HG02642 (cell line): ENCODE data around the gene SOS1.
"Not testable (repeated sequence)": the region's sequence is repeated elsewhere in the genome, so short reads cannot be mapped to it uniquely, and the experiment has no call there.

ENCODE experiments used
- ATAC-seq: cut with Tn5 transposase; IDR thresholded peaks from one replicate; pipeline ENCODE4 v1.9.1; 2021; ENCODE audit warnings: mild to moderate bottlenecking; ENCODE audit not compliant: unreplicated experiment, poor library complexity

Gene SOS1

DNA sequence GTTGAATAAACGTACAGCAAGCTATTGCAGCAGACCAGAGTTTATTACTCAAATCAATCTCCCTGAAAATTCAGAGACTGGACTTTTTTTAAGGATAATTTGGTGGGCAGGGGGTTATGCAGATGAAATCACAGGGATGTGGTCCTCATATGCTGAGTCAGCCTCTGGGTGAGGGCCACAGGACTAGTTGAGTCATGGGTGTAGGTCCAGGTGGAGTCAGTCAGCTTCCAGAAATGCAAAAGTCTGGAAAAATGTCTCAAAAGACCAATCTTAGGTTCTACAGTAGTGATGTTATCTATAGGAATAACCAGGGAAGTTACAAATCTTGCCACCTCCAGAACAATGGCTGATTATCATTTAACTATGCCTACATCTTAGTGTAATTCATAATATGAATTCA is 180.1 kb downstream of the SOS1 start:
- no peak for ATAC-seq

DNA sequence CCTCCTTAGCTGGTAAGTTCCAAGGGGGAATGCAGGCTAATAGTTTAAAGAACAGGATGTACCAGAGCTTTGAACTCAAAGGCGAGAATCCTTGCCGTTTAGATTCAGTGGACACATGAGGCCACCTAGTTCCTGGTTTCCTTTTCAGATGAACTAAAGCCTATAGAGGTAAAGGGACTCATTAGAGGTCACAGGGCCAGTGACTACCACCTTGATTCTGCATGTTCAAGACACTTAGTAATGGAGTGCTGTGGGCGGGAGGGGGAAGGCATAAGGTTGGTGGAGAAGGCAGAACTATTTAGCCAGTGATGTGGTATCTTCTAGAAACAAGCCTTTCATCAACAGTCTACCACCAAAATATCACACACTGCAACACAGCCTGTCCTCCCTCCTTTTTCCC is 183.3 kb downstream of the SOS1 start:
- no peak for ATAC-seq

DNA sequence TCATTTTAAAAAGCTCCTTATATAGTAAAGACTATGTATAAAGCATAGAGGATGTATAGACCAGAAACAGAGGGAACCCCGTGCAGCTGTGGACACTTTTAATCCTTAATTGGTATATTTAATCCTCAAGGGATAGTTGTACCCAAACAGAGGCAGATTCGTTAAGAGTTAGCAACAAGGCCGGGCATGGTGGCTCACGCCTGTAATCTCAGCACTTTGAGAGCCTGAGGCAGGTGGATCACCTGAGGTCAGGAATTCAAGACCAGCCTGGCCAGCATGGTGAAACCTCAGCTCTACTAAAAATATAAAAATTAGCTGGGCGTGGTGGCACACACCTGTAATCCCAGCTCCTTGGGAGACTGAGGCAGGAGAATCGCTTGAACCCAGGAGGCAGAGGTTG is 184.3 kb downstream of the SOS1 start:
- ATAC-seq, result not testable (repeated sequence)

DNA sequence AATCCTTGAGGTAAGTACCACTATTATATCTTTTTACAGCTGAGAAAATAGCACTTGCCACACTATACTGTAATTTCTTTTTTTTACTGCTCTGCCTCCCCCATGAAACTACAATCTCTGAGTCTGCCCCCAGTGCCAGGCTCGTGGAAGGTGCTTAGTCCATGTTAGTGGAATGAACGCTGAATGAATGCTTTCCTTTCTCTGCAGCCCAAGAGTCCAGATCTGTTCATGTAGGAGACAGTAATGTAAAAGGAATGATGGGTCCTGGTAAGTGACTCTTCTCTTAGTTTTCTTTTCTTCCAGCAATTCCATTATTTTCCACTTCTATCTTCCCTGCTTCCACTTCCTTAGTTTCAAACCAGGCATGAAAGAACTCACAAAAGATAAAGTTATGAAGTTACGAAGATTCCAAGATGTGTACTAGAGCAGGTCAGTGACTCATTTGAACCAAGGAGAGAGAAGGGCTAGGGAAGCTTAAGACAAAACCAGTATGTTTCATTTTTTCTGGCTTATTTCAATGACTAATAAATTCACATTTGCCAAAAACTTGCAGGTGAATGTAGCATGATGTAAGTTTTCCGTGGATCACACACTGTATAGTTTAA is 185.2 kb downstream of the SOS1 start:
- ATAC-seq, result no peak

DNA sequence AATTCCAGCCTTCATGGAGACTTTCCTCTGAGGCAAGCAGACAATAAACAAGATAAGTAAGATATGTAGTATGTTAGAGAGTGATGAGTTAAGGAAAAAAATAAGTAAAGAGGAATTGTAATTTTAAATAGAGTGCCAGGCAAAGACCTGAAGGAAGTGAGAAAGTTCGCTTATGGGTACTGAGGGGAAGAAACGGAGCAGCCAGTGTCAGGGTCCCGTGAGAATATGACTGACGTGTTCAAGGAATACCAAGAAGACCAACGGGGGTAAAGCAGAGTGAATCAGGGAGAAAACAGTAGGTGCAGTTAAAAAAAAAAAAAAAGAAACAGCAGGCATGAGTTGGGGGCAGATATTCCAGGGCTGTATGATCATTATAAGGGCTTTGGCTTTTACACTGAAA is 186.1 kb downstream of the SOS1 start:
- no peak for ATAC-seq

DNA sequence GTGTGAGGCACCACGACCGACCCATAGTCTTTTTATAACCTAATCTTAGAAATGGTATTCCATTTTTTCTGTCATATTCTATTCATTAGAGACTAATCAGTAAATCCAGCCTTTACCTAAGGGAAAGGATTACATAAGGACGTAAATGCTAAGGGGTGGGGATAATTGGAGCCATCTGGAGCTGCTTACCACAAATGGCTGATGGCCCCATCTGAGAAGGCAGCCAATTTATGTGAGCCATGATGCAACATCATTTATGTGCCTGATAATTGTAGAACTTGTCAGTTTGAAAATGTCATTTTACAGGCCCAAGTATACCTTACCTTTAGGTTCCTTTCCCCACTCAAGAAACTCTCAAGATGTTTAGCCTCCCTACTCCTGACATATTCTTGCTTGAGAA is 187.2 kb downstream of the SOS1 start:
- no peak for ATAC-seq

DNA sequence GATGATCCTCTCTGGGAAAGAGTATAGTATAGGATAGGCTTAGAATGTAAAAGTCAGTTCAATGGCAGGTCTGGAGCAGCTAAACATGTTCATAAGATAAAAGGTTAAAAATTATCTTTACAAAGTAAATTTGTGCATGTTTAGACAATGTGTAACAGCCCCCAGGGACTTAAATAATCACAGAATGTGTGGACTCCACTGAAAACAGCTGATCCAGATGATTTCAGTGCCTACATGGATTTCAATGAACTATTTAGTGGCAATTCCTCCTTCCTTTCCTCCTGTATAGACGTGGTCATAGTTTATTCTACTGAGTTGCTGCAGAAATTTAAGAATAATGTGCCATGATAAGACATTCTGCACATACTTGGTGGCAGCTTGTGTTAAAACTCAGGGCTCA is 188.3 kb downstream of the SOS1 start:
- no peak for ATAC-seq
